ENCODE results near the gene PROS1.

PROS1 gene

DNA sequence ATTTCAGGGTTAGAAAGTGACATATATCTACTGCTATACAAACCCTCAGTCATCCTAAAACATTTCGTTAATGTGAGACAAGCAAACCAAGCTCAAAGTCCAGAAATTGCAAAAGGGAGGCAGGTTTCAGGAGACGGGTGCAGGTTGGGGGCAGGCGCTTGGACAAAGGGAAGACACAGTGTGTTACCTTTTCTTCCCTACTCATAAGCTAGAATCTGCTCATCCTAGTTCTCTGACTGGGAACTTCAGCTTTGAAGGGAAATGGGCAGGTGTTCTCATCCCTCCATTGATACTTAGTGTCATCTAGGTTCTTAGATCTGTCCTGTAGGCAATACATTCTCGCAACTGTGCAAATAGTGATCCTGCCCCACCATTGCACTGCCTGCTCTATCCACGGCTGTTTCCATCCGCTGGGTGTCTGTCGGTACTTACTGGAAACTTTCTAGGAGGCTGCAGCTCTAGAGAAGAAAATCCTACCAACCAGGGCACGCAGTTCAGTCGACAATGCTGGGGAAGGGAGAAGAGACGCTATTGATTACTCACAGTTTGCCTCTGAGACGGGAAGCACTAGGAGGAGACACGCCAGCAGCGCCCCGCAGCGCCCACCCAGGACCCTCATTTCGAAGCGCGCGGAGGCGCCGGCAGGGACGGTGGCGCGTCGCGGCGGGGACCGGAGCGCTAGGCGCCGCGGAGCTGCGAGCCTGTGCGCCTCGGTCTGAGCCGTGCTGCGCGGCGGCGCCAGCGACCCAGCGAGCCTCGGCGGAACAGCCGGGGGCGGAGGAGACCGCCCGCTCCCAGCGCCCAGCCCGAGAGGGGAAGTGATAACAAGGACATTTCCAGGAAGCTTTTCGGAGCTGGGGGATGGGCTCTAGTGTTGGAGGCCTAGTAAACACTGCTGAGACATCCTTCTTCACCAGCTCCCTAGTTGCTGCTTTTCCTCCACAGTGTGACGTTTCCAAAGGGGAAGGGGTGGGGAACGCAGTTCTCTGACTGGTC lies at the start of gene PROS1:
Gene PROS1 (minus strand): TSS at position 766 of the 996 bp plus-strand sequence. CDS start 147 bp downstream, at position 619.
- DNase-seq: peak; percentile 43

DNA sequence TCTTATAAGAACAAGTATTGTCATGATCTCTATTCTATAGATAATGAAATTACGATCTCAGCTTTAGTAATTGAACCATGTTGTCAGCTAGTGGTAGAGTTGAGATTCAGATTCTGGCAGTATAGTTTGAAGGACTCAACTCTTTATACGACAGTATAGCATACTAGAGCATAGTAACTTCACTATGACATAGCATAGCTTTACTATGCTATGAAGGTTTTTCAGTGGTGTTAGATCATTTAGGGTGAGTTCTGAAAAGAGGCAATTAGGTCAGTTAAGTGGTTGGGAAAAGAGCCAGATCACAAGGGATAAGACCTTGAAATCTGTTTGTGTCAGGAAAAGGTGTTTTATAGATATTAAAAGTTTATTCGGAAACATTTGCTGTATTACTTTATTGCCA lies 46.6 kb upstream of the PROS1 start:
- no peak for DNase-seq

DNA sequence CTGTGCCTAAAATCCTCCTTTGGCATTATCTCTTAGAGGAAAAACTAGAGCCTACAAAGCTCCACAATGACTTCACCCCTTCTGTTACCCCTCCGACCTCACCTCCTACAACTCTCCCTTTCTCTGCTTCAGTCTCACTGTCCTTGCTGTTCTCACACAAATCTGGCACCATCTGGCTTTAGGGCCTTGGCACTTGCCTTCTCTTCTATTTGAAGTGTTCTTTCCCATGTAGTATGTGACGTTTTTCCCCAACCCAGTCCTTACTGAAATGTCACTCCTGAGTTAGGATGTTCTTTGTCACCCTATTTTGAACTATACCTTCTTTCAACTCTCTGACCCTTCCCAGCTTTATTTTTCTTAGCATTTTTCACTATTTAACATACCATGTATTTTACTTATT lies 46.0 kb upstream of the PROS1 start:
- DNase-seq: no peak

DNA sequence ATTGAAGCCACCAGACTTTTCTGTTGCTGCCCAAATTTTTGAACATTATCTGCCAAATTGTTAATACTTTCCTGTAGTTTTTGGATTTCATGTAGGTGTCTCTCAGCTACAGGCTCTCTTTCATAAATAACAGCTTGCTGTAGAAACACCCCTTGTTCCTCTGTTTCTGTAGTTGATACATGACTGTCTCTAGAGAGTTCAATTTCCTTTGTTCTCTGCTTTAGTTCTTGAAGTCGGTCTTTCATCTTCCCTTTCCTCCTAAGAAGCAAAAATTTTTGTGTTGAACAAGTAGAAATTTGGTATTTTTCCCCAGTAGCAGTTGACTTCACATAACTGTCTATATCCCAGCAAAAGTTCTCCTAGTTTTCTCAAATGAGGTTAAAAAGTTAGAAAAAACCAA lies 41.3 kb upstream of the PROS1 start:
- no peak for DNase-seq

DNA sequence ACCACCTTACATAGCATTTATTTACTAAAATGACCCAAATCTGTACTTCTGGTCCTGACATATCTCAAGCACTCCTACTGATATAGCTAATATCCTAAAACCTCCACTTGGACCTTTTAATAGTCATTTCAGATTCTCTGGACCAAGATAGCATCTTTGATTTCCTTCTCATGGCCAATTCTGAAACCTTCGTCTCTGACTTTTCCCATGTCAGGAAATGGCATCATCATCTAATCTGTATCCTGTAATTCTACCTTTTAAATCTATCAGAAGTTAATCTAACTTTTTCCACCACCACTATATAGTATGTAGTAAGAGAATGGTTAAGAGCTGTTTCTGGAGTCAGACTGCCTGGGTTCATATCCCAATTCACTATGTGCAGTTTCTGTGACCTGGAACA lies 38.5 kb upstream of the PROS1 start:
- DNase-seq: no peak

DNA sequence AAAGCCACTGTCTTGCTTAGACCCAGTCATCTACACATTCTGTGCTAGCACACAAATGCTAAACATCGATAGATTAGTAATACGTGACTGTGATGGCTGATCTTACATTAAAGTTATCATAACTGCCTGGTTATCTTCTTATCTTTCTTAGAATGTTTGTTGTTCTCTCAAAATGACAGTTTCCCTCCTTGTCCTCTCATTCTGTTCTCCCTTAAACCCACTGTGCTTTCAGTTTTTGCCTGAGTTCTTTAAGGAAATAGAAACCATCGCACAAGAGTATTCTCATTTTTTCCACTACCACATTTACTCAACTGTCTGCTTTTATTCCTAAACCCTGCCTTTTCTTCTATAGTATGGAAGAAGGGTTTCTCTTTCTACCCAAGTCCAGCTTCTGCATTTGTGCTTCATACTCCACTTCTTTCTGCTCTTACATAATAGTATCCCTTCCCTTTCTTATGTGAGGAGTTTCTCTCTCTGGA lies 37.6 kb upstream of the PROS1 start:
- DNase-seq: no peak

DNA sequence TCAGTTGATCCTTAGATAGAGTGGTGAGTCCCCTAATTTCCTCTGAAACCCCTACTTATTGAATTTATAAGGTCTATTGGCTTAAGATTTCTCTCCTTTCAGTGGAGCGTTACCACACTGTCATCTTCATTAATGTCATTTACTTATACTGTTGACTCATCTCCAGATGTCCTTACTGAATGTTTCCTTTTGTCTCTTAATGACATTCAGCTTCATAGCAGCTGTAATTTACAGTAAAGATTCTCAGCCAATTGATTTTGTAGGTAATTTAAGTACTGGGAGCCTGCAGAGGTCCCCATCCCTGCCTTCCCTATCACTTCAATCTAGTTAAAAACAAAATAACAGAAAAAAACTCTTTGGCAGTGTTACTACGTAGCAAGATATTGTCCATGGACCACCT lies 35.9 kb upstream of the PROS1 start:
- DNase-seq: no peak

DNA sequence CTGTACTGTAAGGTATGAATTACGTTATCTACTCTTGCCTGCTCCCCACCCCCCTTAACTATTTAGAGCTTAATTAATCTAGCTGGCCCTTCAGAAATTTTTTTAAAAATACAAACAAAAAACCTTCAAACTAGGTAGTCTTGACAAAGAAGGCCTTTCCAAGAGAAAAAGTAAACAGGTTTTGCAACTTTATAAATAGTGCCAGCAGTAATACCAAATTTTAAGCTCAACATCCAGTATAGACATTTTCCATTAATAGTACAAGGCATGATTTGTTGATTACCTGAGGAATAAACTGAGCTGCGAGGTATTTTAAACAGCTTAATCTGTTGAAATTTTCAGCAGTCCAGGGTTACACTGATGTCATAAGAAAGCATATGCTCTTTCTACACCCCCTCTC lies 34.6 kb upstream of the PROS1 start:
- DNase-seq: no peak

DNA sequence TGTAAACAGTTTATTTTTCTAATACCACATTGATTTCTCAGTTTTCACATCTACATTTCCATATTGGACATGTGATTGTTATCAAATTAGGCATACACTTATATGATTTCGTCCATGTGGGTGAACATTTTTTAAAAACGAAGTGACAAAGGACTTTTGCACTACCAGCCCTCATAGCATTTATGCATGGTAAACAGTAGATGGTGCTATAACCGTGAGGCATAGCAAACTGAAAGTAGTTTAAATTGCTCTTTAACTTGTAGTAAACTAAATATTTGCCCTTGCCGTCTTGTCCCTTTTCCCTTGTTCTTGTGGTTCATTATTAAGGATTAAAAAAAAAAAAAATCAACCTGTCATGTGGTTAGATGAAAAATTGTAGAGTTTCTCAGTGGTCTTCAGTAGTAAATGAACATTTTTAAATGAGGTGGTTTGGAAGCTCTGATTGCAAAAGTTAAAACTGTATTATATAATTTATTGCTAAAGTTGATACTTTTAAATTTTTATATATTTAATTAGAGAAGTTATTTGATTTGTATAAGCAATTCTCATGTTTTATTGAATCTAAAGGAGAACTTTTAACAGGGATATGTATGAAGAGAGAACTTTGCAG lies 30.7 kb upstream of the PROS1 start:
- peak; percentile 36 for DNase-seq

DNA sequence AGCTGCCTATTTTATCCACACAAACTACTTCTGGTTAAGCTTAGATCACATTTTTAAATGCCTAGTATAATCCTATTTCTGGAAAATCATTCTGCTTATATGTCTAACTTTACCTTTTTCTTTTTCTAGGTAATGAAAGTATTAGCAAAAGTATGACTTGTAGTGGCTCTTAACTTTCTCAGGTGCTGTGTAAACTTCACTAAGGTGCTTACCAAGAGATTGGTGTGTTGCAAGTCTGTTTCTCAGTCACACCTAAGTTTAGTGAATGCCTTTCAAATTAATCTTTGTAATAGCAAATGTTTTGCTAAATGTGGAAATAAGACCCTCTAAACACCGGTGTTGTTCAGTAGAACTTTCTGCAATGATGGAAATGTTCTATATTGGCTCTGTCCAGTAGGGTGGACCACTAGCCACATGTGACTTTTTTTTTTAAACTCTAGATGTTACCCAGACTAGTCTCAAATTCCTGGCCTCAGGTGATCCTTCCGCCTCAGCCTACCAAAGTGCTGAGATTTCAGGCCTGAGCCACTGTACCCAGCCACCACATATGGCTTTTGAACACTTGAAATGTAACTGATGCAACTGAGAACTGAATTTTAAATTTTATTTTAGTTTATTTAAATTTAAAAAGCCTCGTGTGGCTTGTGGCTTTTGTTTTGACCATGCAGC lies 28.3 kb upstream of the PROS1 start:
- DNase-seq: no peak

DNA sequence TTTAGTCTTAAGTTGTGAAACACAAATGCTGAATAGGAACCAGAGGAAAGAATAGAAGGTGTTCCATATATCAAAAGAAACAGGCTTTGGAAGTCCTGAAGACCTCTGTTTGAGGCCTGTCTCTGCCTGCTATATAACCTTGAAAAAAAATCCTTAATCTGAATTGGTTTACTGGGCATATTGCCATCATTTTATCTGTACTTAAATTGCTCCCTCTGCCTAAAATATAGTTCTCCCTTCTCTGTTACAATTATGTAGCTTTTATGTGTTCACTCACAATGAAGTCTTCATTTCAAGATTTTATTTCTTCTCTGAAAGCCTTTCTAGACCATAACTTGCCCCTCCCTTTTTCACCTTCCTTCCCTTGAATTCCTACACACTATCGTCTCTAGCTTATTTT lies 27.5 kb upstream of the PROS1 start:
- DNase-seq: no peak

DNA sequence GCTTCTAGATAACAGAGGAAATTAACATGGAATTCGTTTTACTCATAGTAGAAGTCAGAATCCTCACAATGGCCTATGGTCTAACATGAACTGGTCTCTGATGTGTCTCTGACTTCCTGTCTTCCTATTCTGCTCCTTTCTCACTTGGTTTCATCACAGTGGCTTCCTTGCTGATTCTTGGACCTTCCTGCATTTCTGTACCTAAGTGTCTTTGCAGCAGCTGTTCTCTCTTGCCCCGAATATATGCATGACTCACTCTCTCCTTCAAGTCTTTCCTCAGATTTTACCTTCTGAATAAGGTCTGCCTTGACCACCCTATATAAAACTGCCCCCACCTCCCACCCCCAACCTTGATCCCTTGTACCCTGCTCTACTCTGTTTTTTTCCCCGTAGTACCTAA lies 20.4 kb upstream of the PROS1 start:
- DNase-seq: no peak

DNA sequence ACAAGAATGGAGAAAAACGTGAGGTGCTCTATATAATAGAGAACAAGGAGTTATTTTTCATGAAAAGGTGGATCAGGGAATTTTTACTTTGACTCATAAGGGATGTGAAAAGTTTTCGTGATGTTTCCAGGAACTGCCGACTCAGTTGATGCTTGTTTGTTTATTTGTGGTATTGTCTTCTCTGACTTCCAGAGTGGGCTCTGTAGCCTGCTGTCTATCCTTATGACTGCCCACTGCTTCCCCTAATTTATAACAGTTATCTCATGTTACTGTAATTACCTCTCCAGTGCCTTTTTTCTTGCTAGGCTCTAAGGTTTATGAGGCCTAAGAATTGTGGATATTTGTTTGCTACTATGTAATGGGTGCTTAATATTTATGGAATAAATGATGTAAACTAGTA lies 18.5 kb upstream of the PROS1 start:
- no peak for DNase-seq

DNA sequence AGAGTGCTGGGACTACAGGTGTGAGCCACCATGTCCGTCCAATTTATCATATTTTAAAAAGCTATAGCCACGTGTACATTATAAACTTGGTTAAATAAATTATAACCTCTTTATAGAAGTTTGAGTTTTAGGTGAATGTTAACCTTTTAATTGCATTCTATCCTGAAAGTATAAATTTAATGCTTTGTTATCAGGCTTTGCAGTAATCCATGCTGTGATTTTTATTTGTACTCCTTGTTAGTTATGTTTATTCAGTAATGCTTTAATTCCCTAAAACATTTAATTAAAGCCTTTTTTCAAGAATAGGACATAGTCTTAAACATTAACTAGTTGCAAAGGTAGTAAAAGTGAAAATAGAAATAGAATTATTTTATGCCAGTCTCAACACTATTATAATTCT lies 17.9 kb upstream of the PROS1 start:
- DNase-seq: no peak

DNA sequence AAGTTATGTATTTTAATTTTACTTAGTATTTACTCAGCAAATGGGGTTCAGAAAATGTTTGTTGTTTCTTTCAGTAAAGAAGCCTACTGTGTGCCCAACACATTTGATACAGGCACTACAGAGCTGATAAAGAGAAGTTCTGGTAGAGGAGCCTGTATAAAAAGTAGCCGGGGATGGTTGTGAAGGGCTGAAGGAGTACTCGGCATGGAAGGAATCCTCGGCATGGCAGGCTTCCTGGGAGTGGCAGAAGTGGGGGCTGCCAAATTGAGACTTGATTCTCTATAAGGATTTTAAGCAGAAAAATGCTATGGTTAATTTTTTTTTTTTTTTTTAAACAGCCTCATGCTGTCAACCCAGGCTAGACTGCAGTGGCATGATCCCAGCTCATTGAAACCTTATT lies 15.5 kb upstream of the PROS1 start:
- no peak for DNase-seq

DNA sequence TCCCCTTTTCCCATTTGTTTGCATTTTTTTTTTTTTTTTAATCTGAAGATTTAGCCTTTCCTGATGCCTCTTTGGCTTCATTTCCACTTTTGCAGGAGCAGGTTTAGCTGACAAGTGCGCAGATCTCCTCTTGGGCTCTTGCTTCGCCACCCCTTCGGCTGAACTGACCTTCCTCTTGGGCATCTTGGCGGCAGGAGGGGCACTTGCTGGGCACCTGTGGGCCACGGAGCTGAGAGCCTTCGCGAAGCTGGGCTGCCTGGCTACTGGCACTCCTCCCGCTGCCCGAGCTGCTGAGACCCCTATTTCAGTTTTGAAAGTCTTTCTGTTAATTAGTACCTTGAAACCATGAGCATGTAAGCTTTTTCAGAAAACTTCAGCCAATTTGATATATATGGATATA lies 15.1 kb upstream of the PROS1 start:
- no peak for DNase-seq

DNA sequence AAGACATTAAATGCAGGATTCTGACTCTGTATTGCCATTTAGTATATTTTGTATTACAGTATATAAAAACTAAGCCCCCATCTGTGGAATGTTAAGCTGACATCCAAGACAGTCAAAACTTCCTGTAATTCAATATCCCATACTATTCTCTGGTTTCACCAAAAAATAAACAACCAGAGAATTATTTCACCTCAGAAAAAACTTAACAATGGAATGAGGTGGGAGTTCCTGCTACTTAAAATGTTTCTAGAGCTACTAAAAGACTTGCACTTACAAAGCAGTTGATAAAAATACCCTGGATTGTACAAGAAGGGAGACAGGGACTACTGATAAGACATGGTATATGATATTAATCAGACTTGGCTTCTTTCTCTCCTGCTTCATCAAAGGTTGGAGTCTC lies 14.6 kb upstream of the PROS1 start:
- DNase-seq: no peak

DNA sequence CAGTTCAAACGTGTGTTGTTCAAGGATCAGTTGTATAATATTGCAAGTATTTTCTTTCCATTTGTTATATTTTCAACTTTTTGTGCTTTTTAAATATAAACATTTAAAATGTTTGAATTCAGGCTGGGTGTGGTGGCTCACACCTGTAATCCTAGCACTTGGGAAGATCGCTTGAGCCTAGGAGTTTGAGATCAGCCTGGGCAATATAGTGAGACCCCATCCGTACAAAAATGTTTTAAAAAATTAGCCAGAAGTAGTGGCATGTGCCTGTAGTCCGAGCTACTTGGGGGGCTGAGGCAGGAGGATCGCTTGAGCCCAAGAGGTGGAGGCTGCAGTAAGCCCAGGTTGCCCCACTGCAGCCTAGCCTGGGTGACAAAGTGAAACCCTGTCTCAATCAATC lies 10.9 kb upstream of the PROS1 start:
- DNase-seq: no peak

DNA sequence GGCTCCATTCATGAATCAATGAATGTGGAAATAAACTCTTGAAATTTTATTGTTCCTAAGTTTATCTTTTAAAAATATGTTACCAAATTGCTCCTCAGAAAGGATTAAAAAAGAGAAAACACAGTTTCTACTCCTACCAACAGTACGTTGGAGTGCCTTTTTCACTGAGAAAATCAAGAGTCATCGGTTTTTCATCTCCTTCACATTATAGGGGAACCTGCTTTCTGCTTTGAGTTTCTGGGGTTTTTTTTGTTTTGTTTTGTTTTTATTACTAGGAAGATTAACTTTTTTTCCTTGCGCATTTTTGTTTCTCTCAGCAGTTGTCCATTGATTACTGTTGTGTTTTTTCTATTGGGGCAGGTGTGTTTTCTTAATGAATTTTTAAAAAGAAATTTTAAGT lies 9.7 kb upstream of the PROS1 start:
- DNase-seq: no peak

DNA sequence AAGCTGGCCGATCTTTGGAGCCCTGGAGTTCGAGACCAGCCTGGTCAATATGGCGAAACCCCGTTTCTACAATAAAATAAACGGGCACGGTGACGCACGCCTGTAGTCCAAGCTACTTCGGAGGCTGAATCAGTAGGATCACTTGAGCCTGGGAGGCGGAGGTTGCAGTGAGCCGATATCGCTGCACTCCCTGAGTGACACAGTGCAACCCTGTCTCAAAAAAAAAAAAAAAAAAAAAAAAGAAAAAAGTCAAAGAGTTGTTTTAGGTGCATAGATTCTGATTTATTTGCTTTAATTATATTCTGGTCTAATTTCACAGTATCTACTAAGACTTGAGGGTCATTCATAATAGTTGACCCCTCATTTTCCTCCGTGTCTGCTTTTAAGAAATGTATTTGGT lies 8.0 kb upstream of the PROS1 start:
- no peak for DNase-seq

DNA sequence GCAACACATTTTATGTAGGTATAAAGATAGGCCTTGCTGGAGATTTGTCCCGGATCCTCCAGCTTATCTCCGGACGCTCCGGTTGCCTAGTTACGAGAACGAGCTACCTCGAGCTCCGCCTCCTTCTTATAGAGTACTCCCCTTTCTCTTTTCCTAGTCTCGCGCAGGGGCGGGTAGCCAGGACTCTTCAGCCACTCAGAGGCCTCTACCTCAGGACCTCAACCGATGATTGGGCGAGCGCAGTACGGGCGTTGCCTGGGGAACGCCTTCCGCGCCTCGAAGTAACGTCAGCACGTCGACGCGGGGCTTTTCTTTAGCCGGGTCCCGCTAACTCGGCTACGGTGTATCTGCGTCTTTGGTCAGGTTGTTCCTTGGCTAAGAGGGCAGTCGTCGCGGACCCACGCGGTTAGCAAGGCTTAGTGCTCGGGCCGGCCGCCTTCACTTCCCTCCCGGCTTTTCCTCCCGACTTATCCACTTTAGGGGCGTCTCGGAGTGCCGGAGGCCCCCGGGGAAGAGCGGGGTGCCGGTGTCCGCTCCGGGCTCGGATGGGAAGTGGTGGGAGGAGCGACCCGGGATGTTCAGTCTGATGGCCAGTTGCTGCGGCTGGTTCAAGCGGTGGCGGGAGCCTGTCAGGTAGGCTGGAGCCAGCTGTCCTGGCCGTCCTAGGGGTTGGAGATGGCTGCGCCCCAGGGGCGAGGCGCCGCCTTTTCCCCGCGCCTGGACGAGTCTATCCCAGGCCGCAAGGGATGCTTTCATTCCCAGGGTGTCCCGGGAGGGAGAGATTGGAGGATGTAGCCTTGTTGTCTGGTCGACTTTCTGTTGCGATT lies 6.4 kb upstream of the PROS1 start, which contains the start of gene ARL13B:
Gene ARL13B (plus strand): TSS at position 306 of the 827 bp plus-strand sequence. CDS start 269 bp downstream, at position 575.
- peak; percentile 97 for DNase-seq

DNA sequence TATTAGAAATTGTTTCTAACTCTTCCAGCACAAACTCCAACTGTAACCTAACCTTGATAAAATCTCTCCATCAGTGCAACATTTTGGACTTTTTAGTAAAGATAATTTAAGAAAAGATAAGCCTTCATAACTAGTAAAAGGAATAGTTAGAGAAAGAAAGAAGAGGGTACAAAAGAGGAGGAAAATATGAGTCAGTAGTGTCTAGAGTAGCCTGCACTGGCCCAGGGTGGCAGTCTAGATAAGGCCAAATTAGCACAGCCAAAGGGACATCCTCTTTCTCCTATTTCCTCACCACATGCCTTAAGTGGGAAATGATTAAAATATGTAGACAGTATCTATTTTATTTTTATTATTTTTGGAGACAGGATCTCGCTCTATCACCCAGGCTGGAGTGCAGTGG lies 3.7 kb downstream of the PROS1 start:
- no peak for DNase-seq

DNA sequence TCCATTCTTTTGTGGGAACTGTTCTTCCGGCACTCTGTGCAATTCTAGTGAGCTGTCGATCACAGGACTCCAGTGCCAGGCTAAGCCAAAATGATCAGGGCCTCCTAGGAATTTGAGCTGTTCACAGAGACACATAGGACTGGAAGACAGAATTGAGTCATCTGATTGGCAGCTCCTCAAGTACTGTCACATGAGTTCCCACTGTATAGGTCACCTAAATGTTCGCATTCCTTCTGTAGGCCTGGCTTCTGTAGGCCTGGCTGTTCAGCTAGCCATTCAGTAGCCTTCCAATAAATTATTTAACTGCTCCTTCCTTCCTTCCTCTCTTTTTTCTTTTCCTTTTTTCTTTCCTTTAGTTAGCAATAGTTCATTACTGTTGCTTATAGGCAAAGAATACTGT lies 4.3 kb downstream of the PROS1 start:
- no peak for DNase-seq
